Suppressor macrophage treated with lipopolysaccharide for 4 hours (primary cell): ENCODE measurements around the gene HPSE2.
"Not testable (repeated sequence)": the region's sequence is repeated elsewhere in the genome, so short reads cannot be mapped to it uniquely, and the experiment has no call there.

Experiments used
- DNase-seq: peaks from one replicate; pipeline ENCODE4 v3.0.0-alpha.2; 2020

HPSE2 gene

GRCh38 chr10:99235658-99236626 is at the start of gene HPSE2:
TSS of gene HPSE2 (minus strand) at chr10:99235852.
- no peak for DNase-seq

DNA sequence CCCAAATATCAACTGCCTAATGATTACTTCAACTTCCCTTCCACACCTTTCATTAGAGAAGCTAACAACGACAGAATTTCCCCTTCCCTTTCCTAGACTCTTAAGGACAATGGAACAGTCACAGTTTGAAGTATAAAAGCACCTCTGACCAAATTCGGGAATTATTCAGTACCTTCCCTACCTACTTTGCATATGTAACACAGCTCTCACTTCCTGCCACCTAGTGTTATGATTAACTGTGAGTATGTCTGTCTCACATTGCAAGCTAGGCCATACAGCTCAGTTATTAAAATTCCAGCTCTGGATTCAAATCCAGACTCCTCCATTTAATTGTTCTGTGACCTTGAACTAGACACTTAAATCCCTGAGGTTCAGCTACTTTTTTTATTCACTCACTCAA is 44.8 kb upstream of the HPSE2 start:
- no peak for DNase-seq

- no peak for DNase-seq
Observed at GRCh38 chr10:99279626-99280111, 44.0 kb upstream of the HPSE2 start.

GRCh38 chr10:99276848-99277486 is 41.3 kb upstream of the HPSE2 start:
- peak; percentile 34 for DNase-seq

GRCh38 chr10:99266383-99266782 is 30.7 kb upstream of the HPSE2 start:
- DNase-seq: no peak

DNA sequence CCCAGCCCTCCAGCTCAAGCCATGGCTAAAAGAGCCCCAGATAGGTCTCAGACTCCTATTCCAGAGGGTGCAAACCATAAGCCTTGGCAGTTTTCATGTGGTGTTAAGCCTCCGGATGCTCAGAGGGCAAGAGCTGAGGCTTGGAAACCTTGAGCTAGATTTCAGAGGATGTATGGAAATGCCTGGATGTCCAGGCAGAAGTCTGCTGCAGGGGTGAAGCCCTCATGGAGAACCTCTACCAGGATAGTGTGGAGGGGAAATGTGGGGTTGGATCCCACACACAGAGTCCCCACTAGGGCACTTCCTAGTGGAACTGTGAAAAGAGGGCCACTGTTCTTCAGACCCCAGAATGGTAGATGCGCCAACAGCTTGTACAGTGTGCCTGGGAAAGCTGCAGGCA is 13.2 kb upstream of the HPSE2 start:
- no peak for DNase-seq

- not testable (repeated sequence) for DNase-seq
Observed at GRCh38 chr10:99247893-99248292, 12.2 kb upstream of the HPSE2 start.

DNA sequence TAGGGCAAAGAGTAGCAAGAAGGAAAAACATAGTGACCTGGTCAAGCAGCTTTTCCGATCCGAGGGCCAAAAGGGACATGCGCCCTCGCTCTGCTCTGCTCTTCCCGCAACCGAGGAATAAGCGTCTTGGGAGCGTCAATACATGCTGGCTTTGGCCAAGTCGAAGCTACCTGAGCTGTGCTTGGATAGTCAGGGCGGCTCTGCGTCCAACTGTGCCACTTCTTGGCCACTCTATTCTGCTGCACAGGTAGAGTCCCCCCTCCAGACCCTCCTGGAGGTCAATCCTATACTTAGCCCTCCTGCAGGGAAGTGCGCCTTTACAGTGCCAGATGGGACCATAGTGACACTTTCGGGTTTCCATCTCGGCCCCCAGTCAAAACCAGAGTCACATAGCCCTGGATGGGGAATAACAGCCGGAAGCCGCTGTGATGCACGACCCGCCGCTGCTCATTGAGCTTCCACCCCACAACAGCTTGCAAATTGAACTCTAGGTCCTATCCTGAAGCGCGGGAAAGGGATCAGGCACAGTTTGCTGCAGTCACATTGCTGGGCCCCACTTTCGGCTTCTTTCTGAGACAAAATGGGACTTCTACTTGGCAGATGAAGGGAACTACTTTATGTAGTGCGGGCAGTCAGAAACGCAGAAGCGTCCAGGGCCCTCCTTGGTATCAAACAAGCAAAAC is 1.1 kb upstream of the HPSE2 start:
- DNase-seq: no peak

DNA sequence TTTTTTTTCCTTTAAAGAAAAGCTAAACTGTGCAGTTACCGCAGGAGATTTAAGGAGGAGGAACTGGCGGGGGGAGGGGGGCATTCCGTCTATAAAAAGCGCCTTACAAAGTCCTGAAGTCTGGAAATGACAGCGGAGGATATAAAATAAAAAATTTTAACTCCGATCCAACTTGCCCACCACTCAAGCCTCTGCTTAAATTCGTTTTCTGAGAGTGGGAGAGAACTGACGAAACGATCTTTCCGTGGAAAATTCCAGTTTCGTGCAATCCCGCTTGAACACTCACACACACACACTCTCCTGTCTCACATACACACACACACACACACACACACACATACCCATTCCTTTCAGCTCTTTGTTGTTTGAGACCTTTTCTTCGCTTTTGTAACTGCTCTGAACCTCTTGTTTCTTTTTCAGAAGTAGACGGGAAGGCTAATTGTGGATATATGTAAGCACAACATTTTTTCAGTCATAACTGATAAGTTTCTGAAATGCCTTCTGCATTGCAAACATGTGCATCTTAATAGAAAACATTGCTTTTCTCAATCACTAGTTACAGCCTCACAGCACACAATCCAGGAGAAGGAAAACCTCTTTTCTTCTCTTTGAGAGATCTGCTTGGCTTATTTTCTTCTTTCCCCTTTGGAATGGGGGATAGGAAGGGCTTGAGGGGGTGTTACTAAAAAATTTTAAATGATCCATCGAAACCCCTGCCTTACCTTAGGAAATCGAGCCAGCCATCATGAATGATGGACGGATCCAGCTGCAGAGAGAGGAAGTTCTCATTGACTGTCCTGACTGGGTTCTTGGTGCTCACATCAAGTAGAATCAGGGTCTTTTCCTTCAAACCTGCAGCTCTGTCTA is 628 bp downstream of the HPSE2 start:
- no peak for DNase-seq

GRCh38 chr10:99234041-99234790 is 1.4 kb downstream of the HPSE2 start:
- peak; percentile 88 for DNase-seq

DNA sequence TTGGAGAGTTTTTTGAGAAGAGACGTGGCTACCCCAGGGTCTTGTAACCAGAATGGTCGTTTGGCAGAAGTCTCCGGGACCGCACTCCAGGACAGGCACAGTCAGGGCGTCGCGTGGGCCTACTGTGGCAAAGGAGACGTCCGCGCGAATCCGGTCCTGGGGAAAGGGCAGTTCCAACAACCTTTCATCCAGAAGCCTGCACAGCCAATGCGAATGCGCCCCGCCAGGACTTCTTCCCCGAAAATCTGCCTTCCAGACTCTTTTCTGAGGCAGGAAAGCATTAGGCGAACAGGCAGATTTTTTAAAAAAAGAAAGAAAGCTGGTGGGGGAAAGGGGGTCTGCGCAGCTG is 2.0 kb downstream of the HPSE2 start:
- no peak for DNase-seq

GRCh38 chr10:99233000-99233688 is 2.5 kb downstream of the HPSE2 start:
- DNase-seq: no peak

- DNase-seq: no peak
Observed at GRCh38 chr10:99232360-99232999, 3.2 kb downstream of the HPSE2 start.

GRCh38 chr10:99224766-99225165 is 10.9 kb downstream of the HPSE2 start:
- DNase-seq: no peak

DNA sequence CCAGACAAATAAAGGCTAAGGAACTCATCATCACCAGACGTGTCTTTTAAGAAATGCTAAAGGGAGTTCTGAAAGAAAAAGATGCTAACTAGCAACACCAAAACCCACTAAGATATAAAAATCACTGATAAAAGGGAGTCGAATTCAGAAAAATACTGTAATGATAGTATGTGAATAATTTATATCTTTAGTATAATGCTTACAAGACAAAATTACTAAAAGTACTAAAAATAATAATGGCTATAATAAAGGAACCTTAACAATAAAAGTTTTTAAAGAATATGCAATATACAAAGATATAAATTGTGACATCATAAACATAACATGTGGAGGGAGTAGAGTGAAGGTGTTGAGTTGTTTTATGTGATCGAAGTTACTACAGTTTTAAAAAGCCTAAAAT is 28.3 kb downstream of the HPSE2 start:
- DNase-seq: no peak

DNA sequence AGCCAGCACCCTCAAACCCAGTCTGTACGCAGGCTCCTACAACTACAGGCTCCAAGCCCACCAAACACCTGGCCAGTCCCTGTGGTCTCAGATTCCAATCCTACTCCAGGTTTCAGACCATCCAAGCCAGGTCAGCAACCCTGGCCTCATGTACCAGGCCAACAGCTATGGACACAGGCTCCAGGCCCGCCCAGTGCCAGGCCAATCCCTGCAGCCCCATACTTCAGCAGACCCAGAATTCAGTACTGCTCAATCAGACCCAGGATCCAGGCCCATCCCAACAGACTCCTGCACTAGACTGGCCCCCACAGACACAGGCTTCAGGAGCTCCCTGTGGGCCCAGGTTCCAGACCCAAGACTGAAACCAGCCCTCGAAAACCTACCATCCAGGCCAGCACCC is 32.3 kb downstream of the HPSE2 start:
- no peak for DNase-seq

DNA sequence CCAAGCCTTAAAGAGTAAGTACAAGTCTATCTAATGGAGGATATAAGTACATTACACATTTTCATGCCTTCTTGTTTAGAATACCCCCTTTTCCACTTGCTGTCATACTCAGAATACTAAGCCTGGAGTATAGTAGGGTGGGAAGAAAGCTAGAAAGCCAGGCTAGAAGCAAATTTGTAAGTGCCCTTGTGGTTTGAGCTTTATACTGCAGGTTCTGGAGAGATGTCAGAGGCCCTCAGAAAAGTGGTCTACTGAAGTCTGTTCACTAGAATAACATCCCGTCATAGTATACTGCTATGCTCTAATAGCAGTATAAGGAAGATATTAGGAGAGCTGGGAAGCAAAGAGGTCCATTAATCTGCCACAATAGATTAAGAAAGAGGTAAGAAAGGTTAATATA is 62.7 kb downstream of the HPSE2 start:
- no peak for DNase-seq

DNA sequence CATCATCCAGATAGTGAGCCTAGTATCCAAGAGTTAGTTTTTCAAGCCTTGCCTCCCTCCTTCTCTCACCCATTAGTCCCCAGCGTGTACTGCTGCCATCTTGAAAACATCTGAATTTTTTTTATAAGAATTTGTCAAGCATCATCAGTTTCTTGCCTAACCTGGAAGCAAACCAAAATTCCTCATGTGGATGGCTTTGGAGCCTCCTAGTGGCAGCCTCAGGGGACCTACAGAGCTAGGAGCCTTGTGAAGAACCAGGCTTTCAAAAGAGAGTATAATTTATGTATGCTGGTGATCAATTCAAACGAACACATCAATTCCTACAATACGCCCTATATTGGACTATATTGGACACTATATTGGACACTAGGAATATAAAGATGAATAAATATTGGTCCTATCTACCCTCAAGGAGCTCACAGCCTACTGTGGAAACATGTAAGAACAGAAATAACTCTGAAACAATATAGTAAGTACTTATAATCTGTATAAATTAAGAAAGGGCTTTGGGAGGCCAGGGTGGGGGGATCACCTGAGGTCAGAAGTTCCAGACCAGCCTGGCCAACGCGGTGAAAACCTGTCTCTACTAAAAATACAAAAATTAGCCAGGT is 63.4 kb downstream of the HPSE2 start:
- peak; percentile 21 for DNase-seq

DNA sequence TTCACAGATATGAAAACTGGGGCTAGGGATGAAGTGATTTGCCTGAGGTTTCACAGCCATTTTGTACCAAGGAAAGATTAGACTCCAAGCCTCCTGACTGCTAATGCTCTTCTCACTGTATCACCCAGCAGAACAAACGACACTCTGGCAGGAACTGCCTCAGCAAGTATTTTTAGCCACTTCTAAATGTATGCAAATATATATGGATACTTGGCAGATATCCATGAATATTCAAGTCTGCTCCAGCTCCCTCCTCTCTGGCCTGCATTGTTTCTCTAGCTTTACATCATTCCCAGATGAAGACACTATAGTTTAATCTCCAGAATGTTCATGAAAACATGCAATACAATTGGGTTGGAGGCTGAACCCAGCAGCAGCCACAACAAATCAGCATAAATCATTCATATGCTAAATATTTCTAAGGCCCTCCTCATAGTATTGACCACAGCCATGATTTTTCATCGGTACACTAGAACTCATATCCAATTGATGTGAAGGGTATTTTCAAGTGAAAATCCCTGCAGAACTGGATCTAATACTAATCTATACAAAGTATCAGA is 65.5 kb downstream of the HPSE2 start:
- no peak for DNase-seq

GRCh38 chr10:99161165-99161564 is 74.5 kb downstream of the HPSE2 start:
- DNase-seq: no peak
